D721Med (cell line): ENCODE data around the gene PTPN2.

Experiments
- DNase-seq: peaks from one replicate; pipeline ENCODE4 v3.0.0; 2011; ENCODE audit warnings: low spot score; ENCODE audit not compliant: insufficient read length
- FAIRE-seq: peaks from 2 replicates; lab custom pipeline; 2011; peaks lifted over from hg19 to GRCh38; lab: Jason Lieb, UNC
- CTCF ChIP-seq: IDR thresholded peaks from 2 replicates; pipeline ENCODE4 v1.5.1; 2012; ENCODE audit warnings: mild to moderate bottlenecking, control low read depth; ENCODE audit not compliant: insufficient read depth; ENCODE audit errors: missing control alignments

Gene PTPN2

DNA sequence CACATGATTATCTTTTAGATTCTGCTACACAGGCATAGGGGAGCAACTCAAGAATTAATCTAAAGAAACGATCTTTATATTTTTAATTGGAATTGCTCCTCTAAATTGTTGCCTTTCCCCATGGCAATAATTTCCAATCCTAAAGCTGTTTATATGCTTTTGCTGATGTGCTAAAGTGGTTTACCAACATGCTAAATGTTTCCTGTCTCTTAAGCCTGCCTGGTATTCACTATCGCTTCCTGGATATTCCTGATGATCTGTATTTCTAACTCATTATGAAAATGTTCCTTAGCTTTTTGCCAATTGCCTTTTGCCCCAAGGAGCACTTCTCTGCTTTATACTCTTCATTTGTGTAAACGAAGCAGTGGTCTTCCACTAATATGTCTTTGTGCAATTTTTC lies 65.8 kb downstream of the PTPN2 start:
- no peak for DNase-seq
- TF ChIP-seq CTCF: no peak
- FAIRE-seq: no peak

GRCh38 chr18:12816451-12816850 lies 67.6 kb downstream of the PTPN2 start:
- FAIRE-seq: no peak
- no peak for TF ChIP-seq CTCF
- no peak for DNase-seq

GRCh38 chr18:12811191-12811950 lies 72.7 kb downstream of the PTPN2 start:
- FAIRE-seq (no peak), DNase-seq (no peak)
- no peak for TF ChIP-seq CTCF

DNA sequence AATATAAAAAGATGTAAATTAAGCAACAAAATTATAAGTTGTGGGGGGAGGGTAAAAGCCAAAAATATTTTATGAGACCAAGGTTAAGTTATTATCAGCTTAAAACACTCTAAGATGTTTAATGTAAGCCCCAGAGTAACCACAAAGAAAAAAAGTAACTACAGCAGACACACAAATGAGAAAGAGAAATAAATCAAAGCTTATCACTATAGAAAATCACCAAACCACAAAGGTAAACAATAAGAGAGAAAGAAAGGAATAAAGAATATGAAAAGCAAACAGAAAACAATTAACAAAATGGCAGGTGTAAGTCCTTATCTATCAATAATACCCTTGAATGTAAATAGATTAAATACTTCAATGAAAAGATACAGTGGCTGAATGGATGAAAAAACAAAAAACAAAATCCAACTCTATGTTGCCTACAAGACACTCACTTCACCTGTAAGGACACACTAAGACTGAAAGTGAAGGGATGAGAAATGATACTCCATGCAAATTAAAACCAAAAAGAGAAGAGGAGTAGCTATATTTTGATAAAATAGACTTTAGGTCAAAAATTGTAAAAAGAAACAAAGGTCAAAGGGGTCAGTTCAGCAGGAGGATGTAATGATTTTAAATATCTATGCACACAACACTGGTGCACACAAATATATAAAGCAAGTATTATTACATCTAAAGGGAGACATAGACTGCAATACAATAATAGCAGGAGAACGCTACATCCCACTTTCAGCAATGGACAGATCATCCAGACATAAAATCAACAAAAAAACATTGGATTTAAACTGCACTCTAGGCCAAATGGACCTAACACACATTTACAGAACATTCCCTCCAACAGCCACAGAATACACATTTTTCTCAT lies 80.7 kb downstream of the PTPN2 start:
- no peak for DNase-seq
- FAIRE-seq: peak; percentile 35
- no peak for TF ChIP-seq CTCF

GRCh38 chr18:12802538-12802937 lies 81.5 kb downstream of the PTPN2 start:
- DNase-seq (no peak), FAIRE-seq (no peak)
- TF ChIP-seq CTCF: no peak

- no peak for DNase-seq
- no peak for TF ChIP-seq CTCF
- FAIRE-seq: no peak
Measured at GRCh38 chr18:12796448-12796847, 87.6 kb downstream of the PTPN2 start.

- TF ChIP-seq CTCF: no peak
- FAIRE-seq: no peak
Measured at GRCh38 chr18:12791610-12792009, 92.4 kb downstream of the PTPN2 start.

More at GRCh38 chr18:12791610-12792009, 92.4 kb downstream of the PTPN2 start:
- no peak for DNase-seq
